Inflammatory macrophage treated with lipopolysaccharide for 1 hour (primary cell): Measurements from ENCODE around the gene HOXB1.

Source experiments
- DNase-seq, 2 donors: peaks; one replicate each; pipeline ENCODE4 v3.0.0-alpha.2; 2020 to 2022

The HOXB1 gene

GRCh38 chr17:48553190-48553547, 22.4 kb upstream of the HOXB1 start:
- DNase-seq = no peak

GRCh38 chr17:48552466-48553189, 21.8 kb upstream of the HOXB1 start:
- DNase-seq = no peak

- DNase-seq = no peak
These were observed 21.0 kb upstream of the HOXB1 start for GRCh38 chr17:48551596-48552465.

- no peak for DNase-seq
These were observed 20.4 kb upstream of the HOXB1 start for GRCh38 chr17:48551214-48551555.

- DNase-seq = no peak
These were observed 19.8 kb upstream of the HOXB1 start for GRCh38 chr17:48550502-48551213.

GRCh38 chr17:48549914-48550501, 19.2 kb upstream of the HOXB1 start:
- no peak for DNase-seq

- DNase-seq = no peak
These were observed 18.4 kb upstream of the HOXB1 start for GRCh38 chr17:48549281-48549630.

GRCh38 chr17:48548523-48549280, 17.9 kb upstream of the HOXB1 start:
- no peak for DNase-seq

GRCh38 chr17:48547808-48548522, 17.2 kb upstream of the HOXB1 start:
- peak in 1 of 2 donors; percentile 13 for DNase-seq

- DNase-seq = no peak
These were observed 16.4 kb upstream of the HOXB1 start for GRCh38 chr17:48546924-48547807.

- DNase-seq = no peak
These were observed 15.5 kb upstream of the HOXB1 start for GRCh38 chr17:48546137-48546923.

- no peak for DNase-seq
These were observed 14.7 kb upstream of the HOXB1 start for GRCh38 chr17:48545539-48545938.

GRCh38 chr17:48545022-48545375, 14.2 kb upstream of the HOXB1 start, which contains the start of gene HOXB2:
Gene HOXB2 (minus strand): TSS chr17:48545109. CDS start chr17:48544911, 198 bp downstream.
- DNase-seq = no peak

- peak in 1 of 2 donors; percentile 15 for DNase-seq
These were observed 13.7 kb upstream of the HOXB1 start for GRCh38 chr17:48544349-48545021.

GRCh38 chr17:48543854-48544348, 13.1 kb upstream of the HOXB1 start:
- DNase-seq = peak in 1 of 2 donors; percentile 9

- peak; percentile 8 to 44 for DNase-seq
These were observed 12.5 kb upstream of the HOXB1 start for GRCh38 chr17:48543107-48543853.

- no peak for DNase-seq
These were observed 11.9 kb upstream of the HOXB1 start for GRCh38 chr17:48542698-48543106.

GRCh38 chr17:48542114-48542656, 11.4 kb upstream of the HOXB1 start:
- DNase-seq = no peak
